HepG2 (cell line): ENCODE results near the gene HS3ST5. TPM values are rescaled to one million over a fixed set of nuclear protein-coding genes. Genes with fewer than 3 reads are reported as not detected.

Experiments used
- GZF1 ChIP-seq: sonication (generic); formaldehyde crosslinking; IDR thresholded peaks from 2 replicates; pipeline ENCODE4 v1.5.1; 2020; ENCODE audit warnings: mild to moderate bottlenecking, missing genetic modification reagents
- HIC2 ChIP-seq: sonication (generic); formaldehyde crosslinking; IDR thresholded peaks from 2 replicates; pipeline ENCODE4 v1.9.0; 2022; ENCODE audit warnings: low read depth, missing genetic modification reagents
- REPIN1 ChIP-seq: sonication (generic); formaldehyde crosslinking; IDR thresholded peaks from 2 replicates; pipeline ENCODE4 v1.8.0; 2022; ENCODE audit warnings: missing genetic modification reagents, low read depth, mild to moderate bottlenecking, borderline replicate concordance
- RFXAP ChIP-seq: sonication (generic); formaldehyde crosslinking; IDR thresholded peaks from 2 replicates; pipeline ENCODE4 v1.4.0; 2020; ENCODE audit warnings: missing genetic modification reagents, borderline replicate concordance
- SOX6 ChIP-seq, 2 experiments: fragments of 450-650 bp in 1 of 2; sonication (generic) in 1 of 2; formaldehyde crosslinking in 1 of 2; IDR thresholded peaks; 2 replicates each; pipeline versions ENCODE4 v1.4.0 to v1.6.1; 2017 to 2020; ENCODE audit warnings: antibody characterized with exemption in 1 of 2, mild to moderate bottlenecking in 1 of 2, missing genetic modification reagents in 1 of 2
- ZBTB49 ChIP-seq: sonication (generic); formaldehyde crosslinking; IDR thresholded peaks from 2 replicates; pipeline ENCODE4 v1.4.0; 2020; ENCODE audit warnings: missing genetic modification reagents, borderline replicate concordance
- ZNF709 ChIP-seq: sonication (generic); formaldehyde crosslinking; IDR thresholded peaks from 2 replicates; pipeline ENCODE4 v1.5.0; 2020; ENCODE audit warnings: mild to moderate bottlenecking, missing genetic modification reagents
- polyA plus RNA-seq, 8 experiments: library from polyadenylated mRNA; depleted of rRNA in 3 of 8; stranded (reverse) in 7 of 8; unstranded in 1 of 8; fragments of >200 nt; fragmentation: Illumina TruSeq in 4 of 8; extraction: Trizol in 4 of 8; gene quantifications; 2 replicates each; pipeline versions ENCODE4 v1.2.1 to v1.2.3, GENCODE V29; 2011 to 2016; ENCODE audit warnings: low read depth in 4 of 8, missing spikeins in 1 of 8, mixed read lengths in 1 of 8; ENCODE audit not compliant: insufficient read depth in 1 of 8
- total RNA-seq, 5 experiments: library from RNA; depleted of rRNA; stranded (reverse); fragments of >200 nt; fragmentation: Illumina TruSeq; extraction: Trizol; gene quantifications; 2 replicates each; pipeline ENCODE4 v1.2.3, GENCODE V29; 2016; ENCODE audit warnings: low read depth in 1 of 5
- TF ChIP-seq, protein P1 (sequence below): IDR thresholded peaks from 2 replicates; pipeline ENCODE4 v1.6.1; 2012; ENCODE audit warnings: low read length, improper control_type of control experiment
- TF ChIP-seq, protein P2 (sequence below): IDR thresholded peaks from 2 replicates; pipeline ENCODE4 v1.6.1; 2016; ENCODE audit warnings: missing biosample characterization, missing genetic modification reagents, low read depth
- TF ChIP-seq, protein P3 (sequence below): sonication (generic); formaldehyde crosslinking; IDR thresholded peaks from 2 replicates; pipeline ENCODE4 v1.8.0; 2022; ENCODE audit warnings: missing genetic modification reagents, mild to moderate bottlenecking, moderate library complexity, borderline replicate concordance
- TF ChIP-seq, protein P4 (sequence below): fragments of 450-650 bp; IDR thresholded peaks from 2 replicates; pipeline ENCODE4 v1.6.1; 2017

Gene HS3ST5
- total and polyA plus RNA-seq, 2 of the 13 experiments (the other 11 are each of a cell fraction or from before 2014, with no cell fraction given) = 1.1 to 1.6 TPM

GRCh38 chr6:114144887-114145851, 197.7 kb downstream of the HS3ST5 start (continued):
- TF ChIP-seq, protein P1, sequence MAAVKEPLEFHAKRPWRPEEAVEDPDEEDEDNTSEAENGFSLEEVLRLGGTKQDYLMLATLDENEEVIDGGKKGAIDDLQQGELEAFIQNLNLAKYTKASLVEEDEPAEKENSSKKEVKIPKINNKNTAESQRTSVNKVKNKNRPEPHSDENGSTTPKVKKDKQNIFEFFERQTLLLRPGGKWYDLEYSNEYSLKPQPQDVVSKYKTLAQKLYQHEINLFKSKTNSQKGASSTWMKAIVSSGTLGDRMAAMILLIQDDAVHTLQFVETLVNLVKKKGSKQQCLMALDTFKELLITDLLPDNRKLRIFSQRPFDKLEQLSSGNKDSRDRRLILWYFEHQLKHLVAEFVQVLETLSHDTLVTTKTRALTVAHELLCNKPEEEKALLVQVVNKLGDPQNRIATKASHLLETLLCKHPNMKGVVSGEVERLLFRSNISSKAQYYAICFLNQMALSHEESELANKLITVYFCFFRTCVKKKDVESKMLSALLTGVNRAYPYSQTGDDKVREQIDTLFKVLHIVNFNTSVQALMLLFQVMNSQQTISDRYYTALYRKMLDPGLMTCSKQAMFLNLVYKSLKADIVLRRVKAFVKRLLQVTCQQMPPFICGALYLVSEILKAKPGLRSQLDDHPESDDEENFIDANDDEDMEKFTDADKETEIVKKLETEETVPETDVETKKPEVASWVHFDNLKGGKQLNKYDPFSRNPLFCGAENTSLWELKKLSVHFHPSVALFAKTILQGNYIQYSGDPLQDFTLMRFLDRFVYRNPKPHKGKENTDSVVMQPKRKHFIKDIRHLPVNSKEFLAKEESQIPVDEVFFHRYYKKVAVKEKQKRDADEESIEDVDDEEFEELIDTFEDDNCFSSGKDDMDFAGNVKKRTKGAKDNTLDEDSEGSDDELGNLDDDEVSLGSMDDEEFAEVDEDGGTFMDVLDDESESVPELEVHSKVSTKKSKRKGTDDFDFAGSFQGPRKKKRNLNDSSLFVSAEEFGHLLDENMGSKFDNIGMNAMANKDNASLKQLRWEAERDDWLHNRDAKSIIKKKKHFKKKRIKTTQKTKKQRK = no peak
- TF ChIP-seq REPIN1 (CRISPR knock-in tag) = no peak; the same call in 1 of the 2 replicates
- peak; percentile 53; the same call in 1 of the 2 replicates for TF ChIP-seq HIC2 (CRISPR knock-in tag)
- TF ChIP-seq ZNF709 (CRISPR knock-in tag) = no peak
- 0 out of 2 replicates have a peak, but pooled peaks have one; percentile 27 for TF ChIP-seq RFXAP
- no peak for TF ChIP-seq GZF1 (CRISPR knock-in tag)
- no peak for TF ChIP-seq SOX6 (IDR thresholded peaks at IDR 0.05)
- peak; percentile 96 for TF ChIP-seq SOX6 (CRISPR knock-in tag; IDR thresholded peaks at IDR 0.05)
- TF ChIP-seq, protein P2, sequence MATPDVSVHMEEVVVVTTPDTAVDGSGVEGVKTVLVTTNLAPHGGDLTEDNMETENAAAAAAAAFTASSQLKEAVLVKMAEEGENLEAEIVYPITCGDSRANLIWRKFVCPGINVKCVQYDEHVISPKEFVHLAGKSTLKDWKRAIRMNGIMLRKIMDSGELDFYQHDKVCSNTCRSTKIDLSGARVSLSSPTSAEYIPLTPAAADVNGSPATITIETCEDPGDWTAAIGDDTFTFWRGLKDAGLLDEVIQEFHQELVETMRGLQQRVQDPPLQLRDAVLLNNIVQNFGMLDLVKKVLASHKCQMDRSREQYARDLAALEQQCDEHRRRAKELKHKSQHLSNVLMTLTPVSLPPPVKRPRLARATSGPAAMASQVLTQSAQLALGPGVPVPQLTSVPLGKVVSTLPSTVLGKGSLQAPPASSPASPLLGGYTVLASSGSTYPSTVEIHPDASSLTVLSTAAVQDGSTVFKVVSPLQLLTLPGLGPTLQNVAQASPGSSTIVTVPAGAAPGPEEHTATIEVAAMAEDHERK (CRISPR knock-in tag) = no peak; the same call in 1 of the 2 replicates
- TF ChIP-seq, protein P3, sequence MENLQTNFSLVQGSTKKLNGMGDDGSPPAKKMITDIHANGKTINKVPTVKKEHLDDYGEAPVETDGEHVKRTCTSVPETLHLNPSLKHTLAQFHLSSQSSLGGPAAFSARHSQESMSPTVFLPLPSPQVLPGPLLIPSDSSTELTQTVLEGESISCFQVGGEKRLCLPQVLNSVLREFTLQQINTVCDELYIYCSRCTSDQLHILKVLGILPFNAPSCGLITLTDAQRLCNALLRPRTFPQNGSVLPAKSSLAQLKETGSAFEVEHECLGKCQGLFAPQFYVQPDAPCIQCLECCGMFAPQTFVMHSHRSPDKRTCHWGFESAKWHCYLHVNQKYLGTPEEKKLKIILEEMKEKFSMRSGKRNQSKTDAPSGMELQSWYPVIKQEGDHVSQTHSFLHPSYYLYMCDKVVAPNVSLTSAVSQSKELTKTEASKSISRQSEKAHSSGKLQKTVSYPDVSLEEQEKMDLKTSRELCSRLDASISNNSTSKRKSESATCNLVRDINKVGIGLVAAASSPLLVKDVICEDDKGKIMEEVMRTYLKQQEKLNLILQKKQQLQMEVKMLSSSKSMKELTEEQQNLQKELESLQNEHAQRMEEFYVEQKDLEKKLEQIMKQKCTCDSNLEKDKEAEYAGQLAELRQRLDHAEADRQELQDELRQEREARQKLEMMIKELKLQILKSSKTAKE (CRISPR knock-in tag) = peak; percentile 69; the same call in 1 of the 2 replicates
- TF ChIP-seq, protein P4, sequence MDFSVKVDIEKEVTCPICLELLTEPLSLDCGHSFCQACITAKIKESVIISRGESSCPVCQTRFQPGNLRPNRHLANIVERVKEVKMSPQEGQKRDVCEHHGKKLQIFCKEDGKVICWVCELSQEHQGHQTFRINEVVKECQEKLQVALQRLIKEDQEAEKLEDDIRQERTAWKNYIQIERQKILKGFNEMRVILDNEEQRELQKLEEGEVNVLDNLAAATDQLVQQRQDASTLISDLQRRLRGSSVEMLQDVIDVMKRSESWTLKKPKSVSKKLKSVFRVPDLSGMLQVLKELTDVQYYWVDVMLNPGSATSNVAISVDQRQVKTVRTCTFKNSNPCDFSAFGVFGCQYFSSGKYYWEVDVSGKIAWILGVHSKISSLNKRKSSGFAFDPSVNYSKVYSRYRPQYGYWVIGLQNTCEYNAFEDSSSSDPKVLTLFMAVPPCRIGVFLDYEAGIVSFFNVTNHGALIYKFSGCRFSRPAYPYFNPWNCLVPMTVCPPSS = no peak
- TF ChIP-seq ZBTB49 (CRISPR knock-in tag) = no peak
